Muscle of arm (tissue), 12 donors: Measurements from ENCODE around the gene SUSD4. TPM values are rescaled to one million over a fixed set of nuclear protein-coding genes. Genes with fewer than 3 reads are reported as not detected.
A peak's percentile ranks its signal among the peaks of the same experiment; 100 is the strongest.
"Not testable (repeated sequence)": the region's sequence is repeated elsewhere in the genome, so short reads cannot be mapped to it uniquely, and the experiment has no call there.

Experiments
- DNase-seq: peaks from one replicate; pipeline ENCODE4 v3.0.0-alpha.2; 2013
- polyA plus RNA-seq, 12 donors: library from polyadenylated mRNA; unstranded; fragments of 120-200 nt; gene quantifications; one replicate each; pipeline ENCODE4 v1.2.1, GENCODE V29; 2013; ENCODE audit not compliant: insufficient read length in 12 of 12

The SUSD4 gene
- polyA plus RNA-seq, 12 donors: 2.7 to 9.7 (median 4.0) TPM; not detected in 2

DNA sequence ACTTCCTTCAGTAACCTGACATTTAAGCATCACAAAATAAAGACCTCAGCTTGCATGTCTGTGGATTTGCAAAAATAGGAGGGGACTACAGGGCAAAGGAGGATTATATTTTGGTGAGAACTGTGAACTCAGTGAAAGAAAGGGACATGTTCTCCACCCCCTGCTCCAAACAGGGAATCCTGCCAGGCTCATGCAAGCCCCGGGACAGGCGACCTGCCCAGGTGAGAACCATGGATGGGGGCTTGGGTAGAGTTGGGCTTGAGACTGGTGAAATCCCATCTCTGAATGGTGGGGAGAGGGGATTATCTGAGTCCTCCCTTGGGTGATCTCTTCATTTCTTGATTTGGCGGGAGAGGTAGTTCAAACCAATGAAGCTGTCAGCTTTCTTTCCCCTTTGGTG lies 110.1 kb downstream of the SUSD4 start:
- DNase-seq: no peak

DNA sequence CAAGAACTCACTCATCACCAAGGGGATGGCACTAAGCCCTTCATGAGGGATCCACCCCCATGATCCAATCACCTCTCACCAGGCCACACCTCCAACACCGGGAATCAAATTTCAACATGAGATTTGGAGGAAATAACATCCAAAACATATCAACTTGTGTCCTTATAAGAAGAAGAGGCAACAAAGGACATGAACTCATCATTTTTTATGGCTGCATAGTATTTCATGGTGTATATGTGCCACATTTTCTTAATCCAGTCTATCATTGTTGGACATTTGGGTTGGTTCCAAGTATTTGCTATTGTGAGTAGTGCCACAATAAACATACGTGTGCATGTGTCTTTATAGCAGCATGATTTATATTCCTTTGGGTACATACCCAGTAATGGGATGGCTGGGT lies 112.6 kb downstream of the SUSD4 start:
- DNase-seq: not testable (repeated sequence)

- DNase-seq: no peak
Measured at GRCh38 chr1:223250632-223251015, 113.4 kb downstream of the SUSD4 start.

DNA sequence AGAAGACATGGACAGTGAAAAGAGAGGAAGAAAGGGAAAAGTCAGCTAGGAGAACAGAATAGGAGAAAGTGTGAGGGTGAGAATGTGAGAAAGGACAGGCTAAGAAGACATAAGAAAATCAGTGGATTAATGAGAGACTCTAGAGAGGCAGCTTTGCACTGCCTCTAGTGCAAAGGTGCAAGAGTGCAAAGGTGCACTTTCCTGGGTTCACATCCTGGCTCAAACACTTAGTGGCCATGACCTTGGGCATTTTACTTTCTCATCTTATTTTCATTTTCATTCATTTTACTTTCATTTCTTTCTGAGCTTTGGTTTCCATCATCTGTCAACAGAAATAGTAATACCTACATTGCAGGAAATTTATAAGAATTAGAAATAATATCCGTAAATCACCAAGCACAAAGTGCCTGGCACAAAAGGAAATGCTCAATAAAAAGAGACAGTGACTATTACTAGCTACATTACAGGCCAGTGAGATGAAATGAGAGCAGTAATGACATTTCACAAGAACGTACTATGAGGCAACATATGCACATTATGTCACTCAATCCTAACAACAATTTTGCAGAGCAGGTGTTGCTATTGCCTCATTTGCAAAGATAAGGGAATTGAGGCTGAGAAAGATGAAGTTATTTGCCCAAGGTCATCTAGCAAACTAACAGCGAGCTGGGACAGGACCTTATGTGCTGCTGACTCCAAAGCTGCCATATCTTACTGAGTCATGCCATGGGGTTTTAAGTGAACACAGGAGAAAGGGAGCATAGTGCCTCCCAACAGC lies 113.9 kb downstream of the SUSD4 start:
- no peak for DNase-seq

- DNase-seq: no peak
Measured at GRCh38 chr1:223248770-223249140, 115.2 kb downstream of the SUSD4 start.

DNA sequence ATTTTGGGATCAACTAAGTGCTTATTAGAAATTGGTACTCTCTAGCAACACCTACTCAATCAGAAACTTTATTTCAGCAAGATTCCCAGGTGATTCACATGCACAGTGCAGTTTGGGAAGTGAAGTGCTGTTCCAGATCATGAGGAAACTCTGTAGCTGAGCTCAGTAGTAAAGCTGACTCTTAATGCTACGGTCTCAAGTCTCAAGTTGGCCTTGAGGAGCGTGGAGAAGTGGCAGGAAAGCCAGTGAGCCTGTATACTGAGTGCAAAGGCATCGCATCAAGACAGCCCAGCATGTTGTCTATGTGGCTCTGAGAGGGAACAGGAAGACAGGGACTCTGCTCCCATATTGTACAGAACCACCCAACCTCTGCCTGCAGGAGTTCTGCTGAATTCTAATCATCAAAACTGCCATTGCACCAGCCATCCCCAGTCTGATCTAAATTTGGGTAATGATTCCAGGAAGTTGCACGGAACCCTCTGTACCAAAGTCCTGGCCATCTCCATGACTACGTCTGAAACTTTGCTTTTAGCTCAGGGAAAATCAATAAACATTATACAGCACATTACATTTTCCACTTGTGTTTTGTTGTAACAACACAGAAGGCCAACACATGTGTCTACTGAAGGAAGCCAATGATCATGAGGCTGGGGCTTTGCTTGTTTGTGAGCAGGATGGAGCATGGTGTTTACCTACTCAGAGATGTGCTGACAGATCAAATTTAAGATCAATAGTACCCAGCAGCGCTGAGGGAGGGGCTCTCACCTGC lies 115.8 kb downstream of the SUSD4 start:
- no peak for DNase-seq

DNA sequence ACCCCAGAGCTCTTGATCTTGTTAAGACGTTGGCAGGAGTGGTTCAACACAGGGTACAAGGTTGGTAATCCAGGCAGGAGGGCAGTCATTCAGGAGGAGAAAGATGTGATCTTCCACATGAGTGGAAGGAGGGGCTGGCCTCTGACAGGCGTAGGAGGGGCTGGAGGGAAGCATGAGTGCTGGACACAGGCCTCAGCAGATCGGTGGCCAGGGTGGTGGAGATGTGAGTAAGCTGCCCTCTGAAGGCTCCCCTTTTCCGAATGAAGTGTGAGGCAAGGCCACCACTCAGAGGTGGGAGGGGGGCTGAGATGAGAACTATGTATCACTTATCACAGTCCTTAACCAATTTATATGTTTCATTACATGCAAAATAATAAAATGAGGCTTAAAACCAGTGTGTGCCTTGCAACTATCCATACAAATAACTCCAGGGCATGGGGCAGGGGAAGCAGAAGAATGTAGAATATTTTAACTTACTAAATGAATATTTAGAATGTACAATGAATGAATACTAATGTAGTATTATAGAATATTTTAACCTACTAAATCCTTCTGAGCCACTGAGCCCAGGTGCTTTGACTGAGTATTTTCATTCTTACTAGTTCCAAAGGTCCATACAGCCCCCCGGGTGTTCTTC lies 117.4 kb downstream of the SUSD4 start:
- no peak for DNase-seq

DNA sequence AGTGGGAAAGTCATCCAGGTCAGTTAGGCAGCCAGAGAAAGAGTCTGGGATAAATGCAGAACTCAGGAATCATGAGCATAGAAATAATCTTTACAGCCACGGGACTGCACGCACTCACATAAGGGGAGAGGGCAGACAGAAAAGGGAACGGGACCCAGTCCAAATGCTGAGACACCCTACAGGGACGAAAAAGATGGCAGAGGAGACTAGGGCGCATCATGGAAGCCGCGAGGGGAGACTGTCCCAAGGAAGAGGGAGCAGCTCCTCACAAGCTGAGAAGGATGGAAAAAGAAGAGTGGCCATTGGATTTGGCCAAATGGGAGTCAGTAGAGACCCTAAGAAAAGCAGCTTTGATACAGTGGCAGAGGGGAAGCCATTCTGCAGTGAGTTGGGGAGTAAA lies 118.0 kb downstream of the SUSD4 start:
- no peak for DNase-seq

DNA sequence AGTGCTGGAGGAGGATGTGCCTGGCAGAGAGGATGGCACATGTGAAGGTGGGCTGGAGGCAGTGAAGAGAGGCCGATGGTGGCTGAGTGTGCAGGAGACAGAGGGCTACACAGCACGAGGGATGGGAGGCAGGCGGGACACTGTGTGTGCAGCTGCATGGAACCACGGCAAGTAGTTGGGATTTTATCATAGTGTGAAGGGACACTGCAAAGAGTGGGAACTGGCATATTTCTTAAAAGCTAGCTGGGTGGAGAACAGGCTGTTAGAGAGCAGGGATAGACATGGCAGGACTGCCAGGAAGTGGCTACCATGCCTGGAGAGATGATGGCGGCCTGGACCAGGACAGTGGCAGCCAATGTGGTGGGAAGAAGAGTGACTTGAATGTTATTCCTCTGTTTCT lies 118.6 kb downstream of the SUSD4 start:
- DNase-seq: no peak

GRCh38 chr1:223244366-223245103 lies 119.4 kb downstream of the SUSD4 start:
- DNase-seq: peak; percentile 11

DNA sequence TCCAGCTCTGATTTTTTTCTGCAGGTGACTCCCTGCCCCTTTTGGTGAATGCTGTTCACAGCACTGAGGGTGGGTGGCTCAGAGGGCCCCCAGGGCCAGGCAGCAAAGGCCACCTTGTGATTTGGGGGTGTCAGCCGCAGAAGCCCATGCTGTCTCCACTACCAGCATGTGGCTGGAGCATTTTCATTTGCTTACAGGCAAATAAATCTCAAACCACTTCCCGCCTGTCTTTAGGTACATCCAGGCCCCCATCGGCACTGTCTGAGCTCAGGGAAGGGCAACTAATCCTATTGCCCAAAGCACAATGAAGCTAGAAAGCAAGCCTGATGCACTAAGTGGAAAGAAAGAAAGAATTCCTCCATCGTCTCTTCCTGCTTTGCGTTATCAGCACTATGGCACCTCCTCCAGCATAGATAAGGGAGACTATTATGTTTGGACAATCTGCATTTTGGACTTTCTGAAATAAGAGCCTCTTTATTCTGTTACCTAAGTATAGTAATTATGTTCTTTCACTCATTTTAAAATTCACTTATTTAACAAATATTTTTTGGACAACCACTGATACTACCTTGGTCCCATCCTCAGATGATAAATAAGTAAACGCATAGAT lies 120.4 kb downstream of the SUSD4 start:
- DNase-seq: no peak

DNA sequence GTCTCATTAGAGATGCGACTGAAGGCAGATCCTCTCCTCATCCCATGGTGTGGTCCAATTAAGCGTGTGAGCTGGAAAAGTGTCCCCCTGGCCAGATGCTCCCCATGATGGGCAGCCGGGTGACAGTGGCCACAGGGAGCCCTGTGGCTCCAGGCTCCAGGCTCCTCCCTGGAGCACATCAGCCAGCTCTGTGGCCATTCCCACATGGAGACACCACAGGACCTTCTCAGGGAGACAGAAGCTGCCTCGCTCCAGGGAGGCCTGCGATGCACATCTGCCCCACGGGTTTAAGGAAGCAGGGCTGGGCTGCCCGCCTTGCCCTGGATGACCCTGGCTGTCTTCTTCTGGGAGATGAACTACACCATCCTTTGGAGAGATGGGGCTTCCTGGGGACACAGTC lies 121.0 kb downstream of the SUSD4 start:
- no peak for DNase-seq

GRCh38 chr1:223242382-223242955 lies 121.5 kb downstream of the SUSD4 start:
- DNase-seq: no peak

DNA sequence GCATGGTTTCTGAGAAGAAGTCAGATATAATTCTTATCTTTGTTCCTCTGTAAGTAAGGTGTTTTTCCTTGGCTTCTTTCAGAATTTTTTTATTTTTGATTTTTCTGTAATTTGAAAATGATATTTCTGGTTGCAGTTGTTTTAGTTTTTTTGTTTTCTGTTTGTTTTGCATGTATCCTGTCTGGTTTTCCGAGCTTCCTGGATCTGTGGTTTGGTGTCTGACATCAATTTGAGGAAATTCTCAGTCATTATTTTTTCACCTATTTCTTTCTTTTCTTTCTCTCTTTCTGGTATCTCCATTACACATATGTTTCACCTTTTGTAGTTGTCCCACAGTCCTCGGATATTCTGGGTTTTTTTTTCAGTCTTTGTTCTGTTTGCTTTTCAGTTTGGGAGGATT lies 123.9 kb downstream of the SUSD4 start:
- no peak for DNase-seq

DNA sequence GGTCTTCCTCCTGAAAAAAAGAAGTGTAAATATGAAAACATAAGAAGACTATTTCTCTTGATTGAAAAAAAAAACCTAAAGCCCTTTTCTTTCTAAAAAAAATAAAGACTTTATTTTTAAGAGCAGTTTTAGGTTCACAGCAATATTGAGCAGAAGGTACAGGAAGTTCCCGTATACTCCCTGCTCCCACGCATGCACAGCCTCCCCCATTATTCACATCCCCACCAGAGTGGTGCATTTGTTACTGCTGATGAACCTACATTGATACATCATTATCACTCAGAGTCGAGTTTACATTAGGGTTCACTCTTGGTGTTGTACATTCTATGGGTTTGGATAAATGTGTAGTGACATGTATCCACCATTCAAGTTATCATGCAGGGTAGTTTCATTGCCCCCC lies 128.9 kb downstream of the SUSD4 start:
- no peak for DNase-seq

GRCh38 chr1:223234534-223234933 lies 129.4 kb downstream of the SUSD4 start:
- no peak for DNase-seq

GRCh38 chr1:223234170-223234514 lies 129.8 kb downstream of the SUSD4 start:
- DNase-seq: no peak

- DNase-seq: no peak
Measured at GRCh38 chr1:223233410-223234169, 130.4 kb downstream of the SUSD4 start.

DNA sequence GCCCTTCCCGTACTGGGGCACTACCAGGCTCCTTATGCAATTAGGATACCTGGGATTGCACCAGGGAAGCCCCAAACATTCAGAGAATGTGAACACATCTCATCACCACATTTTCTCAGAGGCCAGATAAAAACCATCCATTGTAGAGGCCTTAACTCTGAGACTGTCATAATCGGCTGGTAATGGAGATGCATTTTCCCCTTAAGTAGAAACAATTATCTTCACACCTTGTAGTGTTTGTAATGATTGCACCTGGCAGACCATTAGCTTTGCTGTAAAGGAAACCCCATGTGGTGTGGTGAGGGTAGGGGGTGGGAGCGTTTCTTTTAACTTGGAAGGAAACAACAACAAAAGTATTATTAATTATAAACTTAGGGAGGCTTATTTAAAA lies 131.0 kb downstream of the SUSD4 start:
- no peak for DNase-seq

DNA sequence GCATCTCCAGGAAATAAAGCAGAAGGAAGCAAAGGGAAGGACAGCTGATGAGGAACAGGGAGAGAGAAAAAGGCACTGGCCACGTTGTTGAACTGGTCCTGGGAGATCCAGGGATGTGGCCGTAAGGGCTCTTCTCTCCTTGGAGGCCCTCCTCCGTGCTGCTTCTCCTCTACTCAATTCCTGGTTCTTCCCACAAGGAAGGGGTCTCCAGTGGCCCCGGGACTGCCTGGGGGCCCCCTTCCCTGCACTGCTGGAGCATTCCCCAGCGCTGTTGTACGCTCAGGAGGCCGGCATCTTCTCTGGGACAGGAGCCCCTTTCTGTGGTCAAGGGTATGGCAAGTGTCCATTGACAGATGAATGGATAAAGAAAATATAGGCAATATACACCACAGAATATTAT lies 132.4 kb downstream of the SUSD4 start:
- DNase-seq: no peak
